Right lobe of liver (tissue), 6 donors: Measurements from ENCODE around the gene CAPN13. TPM values are rescaled to one million over a fixed set of nuclear protein-coding genes. Genes with fewer than 3 reads are reported as not detected.

ENCODE experiments used
- ATAC-seq, 4 donors: fragments of 200-7000 bp; cut with Tn5 transposase; one replicate each; pipeline ENCODE4 v1.9.1; 2020; ENCODE audit warnings: mild to moderate bottlenecking in 4 of 4, moderate library complexity in 4 of 4
- DNase-seq, 3 donors: peaks; one replicate each; pipeline ENCODE4 v3.0.0-alpha.2; 2020
- H3K27ac ChIP-seq, 3 donors: fragments of 200-600 bp; one replicate each; pipeline ENCODE4 v1.8.0; 2022
- H3K27me3 ChIP-seq, 2 donors: fragments of 200-600 bp; one replicate each; pipeline ENCODE4 v1.8.0; 2022
- H3K36me3 ChIP-seq, 4 donors: fragments of 200-600 bp; sonication (generic) in 1 of 4; one replicate each; pipeline versions ENCODE4 v1.5.1 to v1.8.0; 2017 to 2022; ENCODE audit warnings: control low read depth in 1 of 4
- H3K4me1 ChIP-seq, 4 donors: fragments of 200-600 bp; sonication (generic) in 1 of 4; one replicate each; pipeline versions ENCODE4 v1.5.1 to v1.8.0; 2017 to 2022; ENCODE audit warnings: control low read depth in 1 of 4
- H3K4me3 ChIP-seq, 3 donors: fragments of 200-600 bp; one replicate each; pipeline ENCODE4 v1.8.0; 2022
- H3K9me3 ChIP-seq, 4 donors: fragments of 200-600 bp; sonication (generic) in 1 of 4; one replicate each; pipeline versions ENCODE4 v1.5.1 to v1.8.0; 2017 to 2022; ENCODE audit warnings: control low read depth in 1 of 4
- CTCF ChIP-seq, 4 donors: fragments of 200-600 bp in 3 of 4; fragments of 450-650 bp in 1 of 4; IDR thresholded peaks; one replicate each; pipeline versions ENCODE4 v1.5.1 to v1.8.0; 2016 to 2022; ENCODE audit warnings: antibody characterized with exemption in 4 of 4, mild to moderate bottlenecking in 2 of 4
- POLR2A ChIP-seq: fragments of 450-650 bp; IDR thresholded peaks from one replicate; pipeline ENCODE4 v1.6.1; 2017; ENCODE audit warnings: antibody characterized with exemption, mild to moderate bottlenecking
- WGBS: methylation state at CpG from one replicate; pipeline ENCODE4 v1.1.6; 2018; ENCODE audit warnings: low coverage, low lambda C conversion rate; ENCODE audit not compliant: insufficient coverage; ENCODE audit errors: missing lambda C conversion rate; 5-methylcytosine and 5-hydroxymethylcytosine counted together
- intact Hi-C, 2 donors: fragments of 100-400 bp; cut with DNase I; formaldehyde crosslinking; loops; one replicate each; pipeline versions ENCODE4 v1.11.2 to v1.14.1; 2022
- total RNA-seq, 6 experiments: library from RNA; depleted of rRNA in 2 of 6; stranded (reverse); fragments of >200 nt in 2 of 6; fragmentation: NEBNext Ultra II Directional in 3 of 6; extraction: Animal tissue kit (Norgen Biotek cat#: 25700) in 3 of 6; gene quantifications; one replicate each; pipeline versions ENCODE4 v1.1.0 to v1.2.4, GENCODE V29; 2016 to 2023
- donor health status: DM: no; HTN: yes; CAD: no.
- donor health status: DM: no; HTN: no; CAD: no.
- donor health status: DM: no; HTN: no; CAD: no.
- donor health status: DM: no; HTN: yes; CAD: no.
- donor health status: DM: no; HTN: yes; CAD: no.

CAPN13 gene
- total RNA-seq, 6 experiments from 2014 or later, result 0.09 to 3.8 (median 1.00) TPM; not detected in 2

- no peaks in the 10 kb centered on the region for H3K9me3 ChIP-seq
- ATAC-seq, result no peak
- H3K36me3 ChIP-seq, result no peaks in the 10 kb centered on the region
- DNase-seq, result no peak
- H3K27ac ChIP-seq, result no peak overlapping the region
- H3K27me3 ChIP-seq, result no peaks in the 10 kb centered on the region
- no CpG with 5 or more reads among the region's 3 CpGs for WGBS
- TF ChIP-seq POLR2A (no peak), CTCF (IDR thresholded peaks at IDR 0.05) (no peak)
- intact Hi-C loops, result no loop called here
- H3K4me3 ChIP-seq, result no peak overlapping the region
- no peaks in the 10 kb centered on the region for H3K4me1 ChIP-seq
Measured at GRCh38 chr2:30763151-30763660, 44.0 kb downstream of the CAPN13 start.

GRCh38 chr2:30761226-30761625 lies 46.0 kb downstream of the CAPN13 start:
- Histone ChIP-seq H3K4me1 (no peaks in the 10 kb centered on the region), H3K27ac (no peak overlapping the region), H3K9me3 (no peaks in the 10 kb centered on the region), H3K4me3 (no peak overlapping the region), H3K36me3 (no peaks in the 10 kb centered on the region), H3K27me3 (no peaks in the 10 kb centered on the region)
- intact Hi-C loops, result no loop called here
- DNase-seq (no peak), ATAC-seq (no peak)
- WGBS, result 54% methylated on average over 4 of the region's 8 CpGs
- TF ChIP-seq CTCF (IDR thresholded peaks at IDR 0.05), result no peak
- no peak for TF ChIP-seq POLR2A

- no peak overlapping the region for H3K4me3 ChIP-seq
- DNase-seq, result peak in 1 of 3 donors; percentile 6
- 90% methylated on average over 9 of the region's 14 CpGs for WGBS
- H3K36me3 ChIP-seq, result no peaks in the 10 kb centered on the region
- no peaks in the 10 kb centered on the region for H3K9me3 ChIP-seq
- ATAC-seq, result no peak
- no peak overlapping the region for H3K27ac ChIP-seq
- no peaks in the 10 kb centered on the region for H3K27me3 ChIP-seq
- H3K4me1 ChIP-seq, result no peaks in the 10 kb centered on the region
- intact Hi-C loops, result no loop called here
- TF ChIP-seq CTCF (IDR thresholded peaks at IDR 0.05) (no peak), POLR2A (no peak)
Measured at GRCh38 chr2:30759481-30759880, 47.8 kb downstream of the CAPN13 start.

GRCh38 chr2:30758191-30758651 lies 49.0 kb downstream of the CAPN13 start:
- no peak overlapping the region for H3K4me3 ChIP-seq
- H3K4me1 ChIP-seq, result no peaks in the 10 kb centered on the region
- TF ChIP-seq CTCF (IDR thresholded peaks at IDR 0.05) (no peak), POLR2A (no peak)
- H3K27ac ChIP-seq, result no peak overlapping the region
- 23% methylated on average over 3 of the region's 6 CpGs for WGBS
- no peak for ATAC-seq
- no peaks in the 10 kb centered on the region for H3K36me3 ChIP-seq
- peak in 1 of 3 donors; percentile 10 for DNase-seq
- H3K9me3 ChIP-seq, result no peaks in the 10 kb centered on the region
- intact Hi-C loops, result no loop called here
- no peaks in the 10 kb centered on the region for H3K27me3 ChIP-seq

GRCh38 chr2:30757749-30758148 lies 49.5 kb downstream of the CAPN13 start:
- Histone ChIP-seq H3K27ac (no peak overlapping the region), H3K9me3 (no peaks in the 10 kb centered on the region), H3K27me3 (no peaks in the 10 kb centered on the region), H3K36me3 (no peaks in the 10 kb centered on the region), H3K4me3 (no peak overlapping the region), H3K4me1 (no peaks in the 10 kb centered on the region)
- intact Hi-C loops, result no loop called here
- WGBS, result 69% methylated on average over 4 of the region's 11 CpGs
- no peak for ATAC-seq
- no peak for TF ChIP-seq POLR2A
- TF ChIP-seq CTCF (IDR thresholded peaks at IDR 0.05), result no peak
- DNase-seq, result peak in 1 of 3 donors; percentile 5
